HG03066 (cell line): Measurements from ENCODE around the gene TMA7B.

Experiments
- ATAC-seq: cut with Tn5 transposase; IDR thresholded peaks from one replicate; pipeline ENCODE4 v1.9.1; 2021; ENCODE audit warnings: low read depth; ENCODE audit not compliant: unreplicated experiment

Gene TMA7B

DNA sequence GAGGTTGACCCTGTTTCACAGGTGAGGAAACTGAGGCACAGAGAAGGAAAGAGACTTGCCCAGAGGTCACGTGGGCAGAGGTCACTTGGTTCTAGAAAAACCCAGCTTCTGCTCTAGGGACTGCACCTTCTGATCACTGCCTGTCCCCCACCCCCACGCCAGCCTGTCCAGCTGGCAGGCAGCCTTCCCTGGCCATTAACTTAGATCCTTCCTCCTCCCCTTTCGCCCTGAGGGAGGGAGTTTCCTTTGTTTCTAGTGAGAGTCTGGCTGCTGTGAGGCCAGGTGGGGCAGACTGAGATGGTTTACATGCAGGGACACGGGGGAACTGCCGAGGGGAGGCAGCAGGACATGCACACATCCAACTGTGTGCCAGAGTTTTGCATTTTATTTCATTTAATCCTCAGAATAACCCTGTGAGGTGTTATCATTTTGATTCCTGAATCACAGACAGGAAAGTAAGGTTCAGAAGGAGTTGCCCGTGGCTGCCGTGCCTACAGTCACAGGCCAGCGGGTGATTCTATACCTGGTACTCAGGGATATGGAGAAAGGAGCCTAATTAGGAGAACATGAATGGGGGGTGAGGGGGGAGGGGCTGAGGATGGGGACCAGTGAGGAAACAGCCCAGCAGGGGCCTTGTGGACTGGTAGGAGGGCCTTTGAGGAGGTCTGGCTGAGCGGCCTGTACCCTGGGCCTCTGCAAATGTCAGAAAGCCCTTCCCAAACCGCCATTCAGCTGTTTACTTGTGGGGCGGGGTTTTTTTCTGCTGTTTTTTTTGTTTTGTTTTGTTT, 37.9 kb downstream of the TMA7B start:
- no peak for ATAC-seq

DNA sequence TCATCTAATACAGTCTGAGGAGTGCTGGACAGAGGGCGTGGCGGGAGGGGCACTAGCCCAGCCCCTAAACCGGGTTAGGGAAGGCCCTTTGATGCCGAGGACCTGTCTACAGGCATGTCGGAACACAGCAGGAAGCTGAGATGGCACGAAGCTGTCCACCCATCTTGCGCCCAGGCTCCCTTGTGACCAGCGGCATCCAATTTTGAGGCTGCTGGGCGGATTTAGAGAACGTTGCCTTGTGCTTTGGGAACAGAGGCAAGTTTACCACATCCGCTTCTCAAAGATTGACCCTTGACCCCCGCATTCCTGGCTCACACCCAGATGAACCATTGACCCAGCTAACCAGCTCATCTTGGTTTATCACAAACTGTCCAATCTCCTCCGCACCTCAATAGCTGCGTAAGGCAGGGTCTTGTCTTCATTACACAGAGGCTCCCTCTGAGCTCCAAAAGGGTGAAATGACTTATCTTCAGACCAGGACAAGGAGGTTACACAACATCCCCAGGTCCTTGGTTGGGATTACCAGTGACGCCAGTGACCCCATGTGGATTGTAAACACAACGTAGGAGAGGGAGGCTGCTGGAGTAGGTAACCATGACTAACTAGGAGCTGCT, 39.1 kb downstream of the TMA7B start:
- no peak for ATAC-seq

DNA sequence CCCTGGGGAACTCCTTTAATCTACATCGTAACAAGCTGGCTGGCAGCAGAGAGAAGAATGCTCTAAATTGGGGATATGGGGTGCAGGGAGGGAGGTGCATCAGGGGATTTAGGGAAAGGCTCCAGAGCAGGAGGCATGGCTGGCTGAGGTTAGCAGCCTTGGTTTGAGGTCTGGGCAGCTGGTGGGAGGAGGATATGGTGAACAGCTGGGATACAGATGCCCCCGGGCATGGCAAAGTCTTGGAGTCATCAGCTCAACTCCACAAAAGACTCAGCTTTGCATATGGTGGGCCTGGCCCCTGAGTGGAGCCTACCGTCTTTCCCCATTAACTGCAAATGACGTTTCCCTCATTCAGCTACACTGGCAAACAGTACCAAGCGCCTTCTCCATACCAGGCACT, 40.0 kb downstream of the TMA7B start:
- no peak for ATAC-seq

DNA sequence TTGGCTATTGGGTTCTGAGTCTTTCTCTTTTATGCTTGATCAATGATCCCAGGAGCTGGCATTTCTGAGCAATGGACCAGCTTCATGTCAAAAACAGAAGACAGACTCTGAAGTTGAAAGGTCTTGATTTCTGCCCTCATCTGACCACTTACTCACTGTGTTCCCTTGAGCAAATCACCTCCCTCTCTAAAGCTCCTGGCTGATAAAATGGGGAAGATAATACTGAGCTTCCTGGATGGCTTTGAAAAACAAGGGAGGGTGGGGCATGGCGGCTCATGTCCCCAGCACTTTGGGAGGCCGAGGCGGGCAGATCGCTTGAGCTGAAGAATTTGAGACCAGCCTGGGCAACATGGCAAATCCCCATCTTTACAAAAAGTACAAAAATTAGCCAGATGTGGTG, 40.9 kb downstream of the TMA7B start:
- ATAC-seq, result no peak

DNA sequence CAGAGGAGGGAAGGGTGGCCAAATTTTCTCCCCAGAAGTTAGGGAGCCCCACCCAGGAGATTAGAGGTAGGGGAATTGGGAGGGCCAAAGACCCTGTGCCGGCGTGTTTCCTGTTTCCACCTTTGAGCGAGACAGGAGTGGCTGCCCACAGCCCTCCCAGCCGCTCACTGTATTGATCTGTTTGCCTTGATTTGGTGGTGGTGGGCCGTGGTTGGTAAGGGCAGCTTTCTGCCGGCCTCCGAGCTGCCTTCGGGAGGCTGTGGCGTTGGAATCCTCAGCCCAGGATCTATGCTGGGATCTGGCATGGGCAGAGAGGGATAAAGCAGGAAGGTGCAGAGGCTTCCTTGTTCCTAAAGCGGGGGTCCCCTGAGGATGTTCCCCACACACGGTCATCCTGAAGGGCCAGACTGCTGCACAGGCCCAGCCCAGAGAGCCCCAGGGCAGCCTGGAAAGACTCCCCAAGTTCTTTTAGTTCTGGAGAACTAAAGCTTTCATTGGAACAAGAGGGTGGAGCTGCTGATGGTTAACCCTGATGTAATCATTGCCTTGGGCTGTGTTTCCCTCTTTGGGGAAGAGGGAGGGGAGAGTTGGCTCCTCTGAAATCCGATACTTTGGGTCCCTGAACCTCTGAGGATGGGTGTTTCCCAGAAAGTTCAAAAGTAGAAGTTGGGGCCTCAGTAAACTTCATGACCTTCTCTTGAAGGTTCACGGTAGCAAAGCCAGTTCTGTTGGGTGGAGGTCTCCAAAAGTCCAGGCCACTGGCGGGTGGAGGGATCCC, 41.8 kb downstream of the TMA7B start:
- no peak for ATAC-seq

DNA sequence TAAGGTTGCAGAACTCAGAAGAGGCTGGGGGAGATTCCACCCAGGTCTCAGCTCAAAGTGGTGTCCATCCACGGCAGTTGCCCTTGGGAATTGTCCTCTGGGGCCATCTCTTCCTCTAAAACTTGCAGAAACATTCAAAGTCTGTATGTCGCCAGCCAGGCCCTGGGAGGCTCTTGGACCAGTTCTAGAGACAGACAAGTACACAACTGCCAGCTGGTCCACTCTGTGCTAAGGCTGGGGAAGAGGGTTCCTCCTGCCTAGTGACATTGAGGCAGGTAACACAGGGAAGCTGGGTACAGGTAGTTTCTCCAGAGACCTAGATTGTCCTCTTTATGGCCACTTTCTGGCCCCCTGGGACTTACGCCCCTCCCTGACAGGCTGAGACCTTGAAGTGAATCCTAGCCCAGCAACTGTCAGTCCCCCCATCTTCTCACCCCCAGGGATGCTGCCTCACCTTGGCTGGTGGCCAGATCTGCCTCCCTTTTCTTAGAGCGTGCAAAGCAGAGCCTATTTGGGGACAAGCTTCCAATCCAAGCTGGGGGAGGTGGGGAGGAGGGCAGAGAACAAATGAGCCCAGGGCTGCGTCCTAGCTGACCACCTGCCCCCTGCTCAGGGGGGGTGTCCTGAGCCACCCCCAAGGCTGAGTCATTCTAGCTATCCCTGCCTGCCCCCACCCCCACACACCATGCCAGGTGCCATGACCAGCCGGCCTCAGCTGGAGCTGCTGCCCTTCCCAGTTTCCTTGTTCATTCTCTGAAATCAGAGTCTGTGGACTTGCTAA, 42.9 kb downstream of the TMA7B start:
- ATAC-seq, result no peak

DNA sequence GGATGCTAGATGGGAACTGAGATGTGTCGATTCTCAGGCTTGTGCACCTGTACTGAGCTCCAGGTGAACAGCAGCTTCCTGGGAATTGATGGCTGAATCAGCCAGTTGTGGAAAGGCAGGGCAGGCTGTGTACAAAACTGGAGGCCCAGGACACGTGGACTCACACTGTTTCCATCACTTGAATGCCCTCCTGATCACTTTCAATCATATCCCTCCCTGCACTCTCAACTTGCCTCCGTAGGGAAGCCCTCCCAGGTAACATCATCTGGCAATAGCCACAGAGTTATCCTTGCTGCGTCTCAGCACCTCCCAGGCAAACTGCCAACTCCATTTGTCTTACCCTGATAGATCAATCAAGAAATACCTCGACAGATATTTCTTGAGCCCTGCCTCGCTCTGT, 44.6 kb downstream of the TMA7B start:
- ATAC-seq, result no peak

DNA sequence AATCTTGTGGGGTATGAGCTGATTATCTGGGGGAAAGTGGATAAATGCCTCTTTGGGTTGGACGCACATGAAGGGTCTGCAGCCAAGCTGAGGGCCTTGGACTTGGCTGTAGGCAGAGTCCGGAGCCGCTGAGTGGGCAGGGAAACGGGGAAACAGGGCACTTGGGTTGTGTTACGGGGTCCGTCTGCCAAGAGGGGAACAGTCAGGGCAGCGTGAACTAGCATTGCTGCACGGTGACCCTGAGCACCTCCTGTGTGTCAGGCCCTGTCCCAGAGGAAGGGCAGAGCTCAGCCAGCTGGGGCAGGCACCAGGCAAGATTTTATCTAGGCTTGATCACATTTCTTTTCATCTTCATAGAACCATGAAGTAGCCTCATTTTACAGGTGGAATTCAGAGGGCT, 46.4 kb downstream of the TMA7B start:
- no peak for ATAC-seq

DNA sequence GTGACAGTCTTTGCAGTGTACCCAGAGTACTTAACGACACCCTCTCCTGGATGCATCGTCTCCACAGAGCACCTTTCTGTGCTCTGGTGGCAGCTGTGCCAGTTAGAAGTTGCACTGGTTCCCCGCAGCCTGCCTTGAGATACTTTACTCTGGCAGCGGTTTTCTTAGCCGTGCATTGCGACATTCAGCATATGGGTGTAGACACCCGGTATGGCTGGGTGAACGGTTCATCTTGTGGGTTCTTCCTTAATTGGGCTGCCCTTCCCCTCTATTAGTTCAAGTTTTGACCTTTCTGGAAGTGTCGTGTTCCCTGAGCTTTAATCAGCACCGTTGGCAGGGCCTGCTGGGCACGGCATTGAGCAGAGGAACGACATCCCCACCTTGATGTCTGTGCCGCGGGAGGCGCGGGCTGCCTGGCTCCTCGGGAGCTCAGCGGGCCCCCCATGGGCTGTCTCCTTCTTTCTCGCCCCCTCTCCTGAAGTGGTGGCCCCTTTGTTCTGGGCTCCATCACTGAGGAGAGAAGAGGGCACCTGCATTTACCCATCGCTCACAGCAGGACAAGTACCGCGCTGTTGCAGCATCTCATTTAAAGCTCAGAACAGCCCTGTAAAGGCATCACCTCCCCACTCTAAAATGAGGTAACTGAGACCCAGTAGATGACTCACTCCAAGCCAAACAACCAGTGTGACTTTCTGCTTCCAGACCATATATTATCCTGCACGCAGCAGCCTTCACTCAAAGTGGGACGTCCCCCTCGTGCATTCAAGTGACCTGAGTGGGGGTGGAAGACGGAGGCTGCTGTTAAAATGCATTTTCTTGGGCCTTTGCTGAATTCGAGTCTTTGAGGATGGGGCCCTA, 47.9 kb downstream of the TMA7B start:
- ATAC-seq, result no peak

DNA sequence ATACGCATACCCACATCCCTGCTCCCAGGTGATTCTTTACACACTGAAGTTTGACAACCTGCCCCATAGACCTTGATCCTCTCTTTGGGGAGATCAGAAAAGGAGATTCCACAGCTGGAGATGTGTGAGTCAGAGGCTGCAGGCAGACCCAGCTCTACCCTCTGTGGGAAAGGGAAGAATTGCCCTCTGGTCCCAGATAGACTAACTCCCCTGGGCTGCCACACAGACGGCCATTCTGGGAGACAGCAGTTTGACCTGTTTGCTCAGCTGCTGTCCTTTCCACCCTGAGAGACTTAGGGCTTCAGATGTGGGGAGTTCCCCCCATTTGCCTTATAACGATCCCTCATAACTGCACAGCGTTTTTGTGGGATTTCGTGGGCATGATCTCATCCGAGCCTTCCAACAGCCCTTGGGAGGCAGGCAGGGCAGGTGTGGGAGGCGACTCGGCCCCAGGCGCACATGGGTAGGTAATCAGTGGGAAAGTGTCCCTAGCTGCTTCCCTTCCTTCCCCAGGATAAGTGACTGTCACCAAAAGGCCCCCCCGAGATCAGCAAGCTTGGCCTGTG, 48.6 kb downstream of the TMA7B start:
- no peak for ATAC-seq

DNA sequence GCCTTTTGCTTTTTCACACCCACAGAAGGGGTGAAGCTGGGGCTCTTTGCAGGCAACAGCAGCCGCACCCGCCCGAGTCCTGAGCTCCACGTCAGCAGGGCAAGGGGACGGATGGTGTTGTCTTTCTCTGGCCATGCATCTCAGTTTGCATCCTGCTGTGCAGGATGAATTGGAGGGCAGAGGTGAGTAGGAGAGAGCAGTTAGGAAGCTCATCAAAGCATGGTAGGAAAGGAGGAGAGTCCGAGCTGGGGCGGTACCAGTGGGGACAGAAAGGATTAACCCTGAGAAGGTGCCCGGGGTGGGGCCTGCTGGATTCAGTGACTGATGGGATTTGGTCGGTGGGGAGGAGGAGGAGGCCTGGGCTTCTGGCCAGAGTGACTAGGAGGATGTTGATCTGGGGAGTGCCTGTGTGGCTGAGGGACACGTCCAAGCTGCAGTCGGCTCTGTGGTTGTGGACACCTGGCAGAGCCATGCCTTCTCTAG, 49.1 kb downstream of the TMA7B start:
- no peak for ATAC-seq

DNA sequence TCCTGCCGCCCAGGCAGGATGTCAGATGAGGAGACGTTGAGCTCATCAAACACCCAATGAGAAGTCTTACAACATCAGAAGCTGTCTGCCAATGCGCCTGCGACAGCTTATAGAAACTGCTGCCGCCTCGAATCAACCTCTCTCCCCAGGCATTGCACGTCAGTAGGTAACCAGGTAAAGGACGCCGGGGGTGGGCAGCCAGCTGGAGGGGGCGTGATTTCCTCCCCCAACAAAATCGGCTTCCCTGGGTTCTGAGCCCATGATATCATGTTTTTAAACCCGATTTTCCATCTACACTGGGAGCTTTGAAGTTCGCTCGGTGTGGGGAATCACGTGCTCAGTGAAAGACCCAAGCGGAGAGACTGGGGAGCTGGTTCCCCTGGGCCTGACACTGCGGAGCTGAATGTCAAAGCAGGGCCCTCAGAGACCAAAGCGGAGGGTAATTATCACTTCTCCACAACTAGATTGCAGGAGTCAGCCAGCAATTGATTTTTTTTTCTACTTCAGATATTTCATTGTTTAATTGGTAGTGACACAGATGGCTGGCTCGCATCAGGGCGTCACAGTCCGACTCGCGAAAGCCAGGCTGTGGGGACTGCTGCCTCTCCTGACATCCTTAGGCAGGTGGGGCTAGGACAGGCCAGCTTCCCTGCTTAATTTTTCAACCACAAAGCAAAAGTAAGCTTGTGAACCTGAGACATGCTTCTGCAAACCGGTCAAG, 49.9 kb downstream of the TMA7B start:
- ATAC-seq, result no peak

DNA sequence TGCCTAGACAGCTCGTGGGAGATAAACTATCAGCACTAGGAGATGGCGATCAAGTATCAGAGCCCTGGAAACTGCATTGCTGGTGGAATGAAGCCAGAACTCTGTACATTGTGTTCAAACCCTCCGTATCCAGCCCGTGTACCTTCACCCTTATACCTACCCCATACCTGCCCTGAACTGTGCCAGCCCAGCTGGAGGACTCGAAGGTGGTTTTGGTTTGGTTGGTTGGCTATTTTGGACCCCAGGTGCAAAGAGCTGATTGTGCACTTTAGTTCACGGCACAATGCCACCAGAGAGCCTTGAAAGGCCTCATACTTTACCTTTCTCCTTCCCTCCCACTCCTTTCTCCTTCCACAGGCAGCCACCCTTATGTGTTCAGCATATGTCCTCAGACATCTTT, 50.5 kb downstream of the TMA7B start:
- no peak for ATAC-seq
